Stimulated activated naive B cell treated with anti-CD40 and anti-IgM and Interleukin-4, amounts not matched to agents 10 μg/mL and 1 μg/mL and 100 μg/mL, for 72 hours (primary cell): Measurements from ENCODE around the gene EVA1B.

ENCODE experiments used
- ATAC-seq, 2 donors: fragments of 150-1000 bp; cut with Tn5 transposase; replicated peaks; 2 replicates each; pipeline ENCODE4 v1.10.0; 2021; ENCODE audit warnings: moderate library complexity in 1 of 2
- DNase-seq: peaks from one replicate; pipeline ENCODE4 v3.0.0; 2021
- H3K27ac Mint-ChIP-seq: one replicate; pipeline ENCODE4 v1.8.0; 2022; ENCODE audit warnings: mild to moderate bottlenecking, mixed read lengths
- H3K27me3 Mint-ChIP-seq, 2 donors: one replicate each; pipeline ENCODE4 v1.8.0; 2022; ENCODE audit warnings: mixed read lengths in 2 of 2
- H3K36me3 Mint-ChIP-seq, 2 donors: one replicate each; pipeline ENCODE4 v1.8.0; 2022; ENCODE audit warnings: mixed read lengths in 2 of 2, mild to moderate bottlenecking in 1 of 2
- H3K4me1 Mint-ChIP-seq, 2 donors: one replicate each; pipeline ENCODE4 v1.8.0; 2022; ENCODE audit warnings: mixed read lengths in 2 of 2, mild to moderate bottlenecking in 1 of 2
- H3K4me3 Mint-ChIP-seq, 2 donors: one replicate each; pipeline ENCODE4 v1.8.0; 2022; ENCODE audit warnings: mild to moderate bottlenecking in 2 of 2, mixed read lengths in 2 of 2, moderate library complexity in 1 of 2
- H3K9me3 Mint-ChIP-seq, 2 donors: one replicate each; pipeline ENCODE4 v1.8.0; 2022; ENCODE audit warnings: mixed read lengths in 2 of 2, mild to moderate bottlenecking in 1 of 2

The EVA1B gene

DNA sequence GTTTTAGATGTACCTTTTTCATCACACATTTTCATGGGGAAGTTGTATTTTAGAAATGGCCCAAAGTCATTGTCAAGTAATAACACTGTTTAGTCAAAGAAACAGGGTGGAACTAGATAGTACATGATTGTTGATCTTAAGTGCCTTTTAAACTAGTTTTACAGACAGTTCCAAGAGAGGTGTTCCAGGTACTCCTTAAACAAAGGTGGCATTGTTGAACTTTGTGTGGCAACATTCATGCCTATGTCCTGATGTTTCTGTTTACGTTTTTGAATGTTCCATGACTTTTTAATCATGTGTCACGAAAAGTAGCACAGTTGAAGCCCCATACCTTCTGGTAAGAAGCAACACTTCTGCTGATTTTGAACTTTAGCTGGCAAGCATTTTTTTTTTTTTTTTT is 26.4 kb downstream of the EVA1B start:
- DNase-seq (no peak), ATAC-seq (no peak)
- Mint-ChIP-seq H3K4me1 (peaks cover 10 to 30% of the 10 kb centered on the region in 2 donors), H3K36me3 (peaks cover 38 to 50% of the 10 kb centered on the region in 2 donors), H3K27ac (no peak overlapping the region), H3K27me3 (no peaks in the 10 kb centered on the region), H3K4me3 (no peak overlapping the region), H3K9me3 (no peaks in the 10 kb centered on the region)

DNA sequence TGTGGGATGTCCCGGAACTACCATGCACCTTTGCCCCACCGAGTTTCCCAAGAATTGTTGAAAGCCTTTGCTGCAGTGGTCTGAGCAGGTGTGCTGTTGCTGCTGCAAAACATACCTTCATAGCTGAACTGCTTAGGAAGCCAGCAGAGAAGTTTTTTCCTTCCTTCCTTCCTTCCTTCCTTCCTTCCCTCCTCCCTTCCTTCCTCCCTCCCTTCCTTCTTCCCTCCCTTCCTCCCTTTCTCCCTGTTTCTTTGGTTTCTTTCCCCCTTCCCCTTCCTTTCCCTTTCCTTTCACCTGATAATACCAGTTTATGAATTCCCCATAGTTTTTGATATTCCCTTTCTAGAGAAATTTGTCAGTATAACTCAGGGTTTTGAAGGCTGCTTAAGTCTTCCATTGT is 28.1 kb downstream of the EVA1B start:
- peaks cover 5 to 20% of the 10 kb centered on the region in 2 donors for H3K4me1 Mint-ChIP-seq
- peaks cover 36 to 50% of the 10 kb centered on the region in 2 donors for H3K36me3 Mint-ChIP-seq
- no peaks in the 10 kb centered on the region for H3K9me3 Mint-ChIP-seq
- peak overlapping the region; percentile 59 for H3K27ac Mint-ChIP-seq
- H3K4me3 Mint-ChIP-seq, result no peak overlapping the region
- no peak for ATAC-seq
- H3K27me3 Mint-ChIP-seq, result no peaks in the 10 kb centered on the region
- no peak for DNase-seq

DNA sequence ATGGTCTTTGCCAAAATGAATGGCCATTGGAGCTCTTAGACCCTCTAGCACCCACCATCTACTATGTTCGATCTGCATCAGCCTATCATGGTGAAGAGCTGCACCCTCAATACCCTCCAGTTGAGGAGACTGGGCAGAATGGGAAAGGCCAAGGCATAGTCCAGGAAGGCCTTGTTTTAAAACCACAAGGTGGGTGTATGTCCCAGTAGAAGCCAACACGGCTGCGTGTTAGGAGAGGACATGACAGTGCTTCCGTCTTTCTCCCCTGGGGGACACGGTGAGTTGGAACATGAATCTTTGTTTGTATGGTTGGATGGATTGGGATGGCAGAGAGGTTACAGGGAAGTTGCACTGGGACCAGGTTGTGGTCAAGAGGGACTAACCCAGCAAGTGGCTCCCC is 35.9 kb downstream of the EVA1B start:
- Mint-ChIP-seq H3K4me1 (peaks cover 13 to 32% of the 10 kb centered on the region in 2 donors), H3K27ac (peak overlapping the region; percentile 39)
- no peak for ATAC-seq

DNA sequence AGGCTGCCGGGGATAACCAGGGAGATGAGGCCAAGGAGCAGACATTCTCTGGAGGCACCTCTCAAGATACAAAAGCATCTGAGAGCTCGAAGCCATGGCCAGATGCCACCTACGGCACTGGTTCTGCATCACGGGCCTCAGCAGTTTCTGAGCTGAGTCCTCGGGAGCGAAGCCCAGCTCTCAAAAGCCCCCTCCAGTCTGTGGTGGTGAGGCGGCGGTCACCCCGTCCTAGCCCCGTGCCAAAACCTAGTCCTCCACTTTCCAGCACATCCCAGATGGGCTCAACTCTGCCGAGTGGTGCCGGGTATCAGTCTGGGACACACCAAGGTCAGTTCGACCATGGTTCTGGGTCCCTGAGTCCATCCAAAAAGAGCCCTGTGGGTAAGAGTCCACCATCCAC is 36.6 kb downstream of the EVA1B start:
- H3K27me3 Mint-ChIP-seq, result no peaks in the 10 kb centered on the region
- peaks cover 13 to 32% of the 10 kb centered on the region in 2 donors for H3K4me1 Mint-ChIP-seq
- DNase-seq (no peak), ATAC-seq (no peak)
- H3K4me3 Mint-ChIP-seq, result no peak overlapping the region
- H3K36me3 Mint-ChIP-seq, result peaks cover 36 to 51% of the 10 kb centered on the region in 2 donors
- no peaks in the 10 kb centered on the region for H3K9me3 Mint-ChIP-seq
- H3K27ac Mint-ChIP-seq, result no peak overlapping the region

More for the DNA sequence above, 35.9 kb downstream of the EVA1B start:
- H3K4me3 Mint-ChIP-seq, result no peak overlapping the region
- DNase-seq, result no peak
- peaks cover 33 to 48% of the 10 kb centered on the region in 2 donors for H3K36me3 Mint-ChIP-seq
- no peaks in the 10 kb centered on the region for H3K27me3 Mint-ChIP-seq
- no peaks in the 10 kb centered on the region for H3K9me3 Mint-ChIP-seq

DNA sequence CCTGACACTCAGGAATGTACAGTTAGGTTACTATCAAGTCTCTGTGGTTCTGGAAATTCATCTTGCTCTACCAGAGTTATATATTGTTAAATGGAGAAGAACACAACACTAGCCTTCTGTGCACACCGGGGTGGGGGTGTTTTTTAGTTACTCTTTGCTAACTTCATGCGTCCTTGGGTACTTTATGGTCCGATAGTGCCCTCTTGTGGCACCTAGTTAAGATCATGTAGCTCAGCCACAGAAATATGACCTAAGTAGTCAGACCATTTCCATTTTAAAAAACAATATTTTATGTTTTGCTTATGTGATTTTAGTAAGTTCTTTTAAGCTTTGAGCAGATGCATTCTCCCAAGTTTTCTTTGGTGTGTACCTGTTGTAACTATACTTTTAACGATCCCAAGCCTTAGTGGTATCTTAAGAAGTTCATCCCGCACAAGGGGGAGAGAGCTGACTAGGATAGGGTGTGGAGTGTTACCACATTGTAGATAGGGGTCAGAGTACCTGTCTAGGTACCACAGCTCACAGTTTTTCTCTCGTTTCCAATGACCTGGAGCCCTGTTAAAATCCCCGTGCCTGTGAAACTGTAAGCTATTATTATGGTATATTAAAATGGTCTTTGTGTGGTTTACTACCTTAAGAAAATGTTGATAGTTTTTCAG is 37.9 kb downstream of the EVA1B start:
- H3K4me1 Mint-ChIP-seq, result peaks cover 13 to 37% of the 10 kb centered on the region in 2 donors
- H3K9me3 Mint-ChIP-seq, result no peaks in the 10 kb centered on the region
- H3K27ac Mint-ChIP-seq, result peak overlapping the region; percentile 37
- H3K36me3 Mint-ChIP-seq, result peaks cover 32 to 42% of the 10 kb centered on the region in 2 donors
- DNase-seq, result peak; percentile 49
- ATAC-seq, result peak; percentile 94 to 98
- H3K27me3 Mint-ChIP-seq, result no peaks in the 10 kb centered on the region
- no peak overlapping the region for H3K4me3 Mint-ChIP-seq

DNA sequence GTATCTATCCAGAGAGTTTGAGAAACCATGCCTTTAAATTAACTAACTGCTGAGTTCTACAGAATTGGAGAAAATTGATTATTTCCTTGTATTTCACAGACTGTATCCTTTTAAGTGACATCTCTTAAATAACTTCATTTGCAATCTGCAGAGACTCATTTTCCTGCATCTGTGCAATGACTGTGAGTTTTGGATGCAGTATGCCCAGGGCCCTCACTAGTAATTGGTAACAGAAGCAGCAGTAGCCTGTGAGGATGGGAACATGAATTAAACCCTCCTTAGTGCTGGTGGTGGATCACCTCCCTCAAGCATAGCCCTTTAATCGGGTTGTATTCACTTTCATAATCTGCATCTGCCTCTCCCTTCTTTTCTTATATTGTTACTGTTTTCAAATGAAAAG is 38.9 kb downstream of the EVA1B start:
- DNase-seq (no peak), ATAC-seq (no peak)
- Mint-ChIP-seq H3K36me3 (peaks cover 26 to 37% of the 10 kb centered on the region in 2 donors), H3K9me3 (no peaks in the 10 kb centered on the region), H3K27ac (no peak overlapping the region), H3K27me3 (no peaks in the 10 kb centered on the region), H3K4me1 (peaks cover 13 to 39% of the 10 kb centered on the region in 2 donors), H3K4me3 (no peak overlapping the region)

DNA sequence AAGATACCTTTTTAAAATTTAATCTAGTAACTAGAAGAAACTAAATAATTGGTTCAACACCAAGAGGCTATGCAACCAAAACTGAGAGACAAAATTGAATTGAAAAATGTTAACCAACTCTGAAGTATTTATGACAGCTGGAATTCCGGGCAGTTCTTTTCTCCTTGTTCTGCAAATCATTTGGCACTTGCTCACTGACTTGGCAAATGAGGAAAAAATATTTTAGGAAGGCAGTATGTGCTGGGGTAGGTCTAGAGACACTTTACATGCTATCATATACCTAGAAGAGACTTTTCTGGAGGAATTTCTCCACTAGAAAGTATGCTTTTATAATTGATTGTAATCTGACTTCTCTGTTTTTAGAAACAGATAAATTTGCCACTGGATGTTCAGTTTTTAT is 39.4 kb downstream of the EVA1B start:
- no peaks in the 10 kb centered on the region for H3K9me3 Mint-ChIP-seq
- H3K27me3 Mint-ChIP-seq, result no peaks in the 10 kb centered on the region
- no peak overlapping the region for H3K27ac Mint-ChIP-seq
- no peak for ATAC-seq
- no peak overlapping the region for H3K4me3 Mint-ChIP-seq
- H3K36me3 Mint-ChIP-seq, result peaks cover 24 to 33% of the 10 kb centered on the region in 2 donors
- DNase-seq, result no peak
- H3K4me1 Mint-ChIP-seq, result peaks cover 13 to 40% of the 10 kb centered on the region in 2 donors

DNA sequence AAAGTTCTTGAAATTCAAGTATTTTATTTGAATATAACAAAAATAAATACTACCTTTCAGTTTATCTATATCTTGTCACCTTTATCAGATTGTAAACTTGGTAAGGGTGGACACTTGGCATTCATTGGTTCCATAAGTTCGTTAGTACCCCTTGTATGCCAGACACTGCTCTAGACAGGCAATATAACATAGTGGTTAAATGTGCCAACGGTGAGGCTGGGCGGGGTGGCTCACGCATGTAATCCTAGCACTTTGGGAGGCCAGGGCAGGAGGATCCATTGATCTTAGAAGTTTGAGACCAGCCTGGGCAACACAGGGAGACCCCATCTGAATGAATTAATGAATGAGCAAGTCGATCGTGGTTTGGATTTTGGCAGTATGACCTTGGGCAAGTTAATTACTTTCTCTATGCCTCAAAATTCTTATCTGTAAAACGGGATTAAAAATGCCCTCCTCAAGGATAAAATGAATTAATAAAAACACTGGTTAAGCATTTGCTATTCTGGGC is 43.6 kb downstream of the EVA1B start:
- no peak overlapping the region for H3K4me3 Mint-ChIP-seq
- H3K36me3 Mint-ChIP-seq, result peaks cover 12 to 15% of the 10 kb centered on the region in 2 donors
- H3K27ac Mint-ChIP-seq, result no peak overlapping the region
- H3K27me3 Mint-ChIP-seq, result no peaks in the 10 kb centered on the region
- DNase-seq, result no peak
- peaks cover 5 to 22% of the 10 kb centered on the region in 2 donors for H3K4me1 Mint-ChIP-seq
- no peak for ATAC-seq
- H3K9me3 Mint-ChIP-seq, result no peaks in the 10 kb centered on the region

DNA sequence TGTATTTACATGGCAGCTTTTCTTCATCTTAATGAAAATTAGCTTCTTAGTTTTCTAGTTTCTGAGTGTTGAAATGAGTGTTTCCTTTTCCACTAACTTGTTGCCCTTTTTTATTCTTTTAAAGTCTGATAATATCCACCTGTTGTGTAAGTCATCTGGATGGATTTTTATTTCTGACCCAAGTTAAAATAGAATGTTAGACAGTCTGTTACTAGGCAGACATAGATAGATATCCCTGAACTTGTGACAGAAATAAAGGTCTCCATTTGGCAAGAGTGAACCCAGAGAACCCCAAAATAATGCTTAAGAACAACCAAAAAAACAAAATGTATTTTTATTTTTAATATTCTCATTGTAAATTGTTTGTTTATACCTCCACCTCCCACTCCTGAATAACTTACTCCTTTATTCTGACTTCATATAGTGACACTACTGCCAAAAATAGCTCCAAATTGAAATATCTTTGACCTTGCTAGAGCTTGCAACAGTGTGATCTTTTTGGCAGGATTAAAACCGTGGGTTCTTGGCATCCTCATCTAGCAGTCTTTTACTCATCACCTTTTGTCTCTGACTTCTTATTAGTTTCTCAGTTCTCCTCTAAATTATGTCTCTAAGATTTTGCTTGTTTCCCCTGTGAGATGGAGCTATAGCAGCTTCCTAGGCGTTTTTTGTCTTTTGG is 44.2 kb downstream of the EVA1B start:
- no peak for ATAC-seq
- H3K4me1 Mint-ChIP-seq, result peaks cover 5 to 22% of the 10 kb centered on the region in 2 donors
- no peak overlapping the region for H3K4me3 Mint-ChIP-seq
- H3K27ac Mint-ChIP-seq, result no peak overlapping the region
- no peaks in the 10 kb centered on the region for H3K9me3 Mint-ChIP-seq
- H3K27me3 Mint-ChIP-seq, result no peaks in the 10 kb centered on the region
- H3K36me3 Mint-ChIP-seq, result peaks cover 12 to 13% of the 10 kb centered on the region in 2 donors
- DNase-seq, result no peak

DNA sequence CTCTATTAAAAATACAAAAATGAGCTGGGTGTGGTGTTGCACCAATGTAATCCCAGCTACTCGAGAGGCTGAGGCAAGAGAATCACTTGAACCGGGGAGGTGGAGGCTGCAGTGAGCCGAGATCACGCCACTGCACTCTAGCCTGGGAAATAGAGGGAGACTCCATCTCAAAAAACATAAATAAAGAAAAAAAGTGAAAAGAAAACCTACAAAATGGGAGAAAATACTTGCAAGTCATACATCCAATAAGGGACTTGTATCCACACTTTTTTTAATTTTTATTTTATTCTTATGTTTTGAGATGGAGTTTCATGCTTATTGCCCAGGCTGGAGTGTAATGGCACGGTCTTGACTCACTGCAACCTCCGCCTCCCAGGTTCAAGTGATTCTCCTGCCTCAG is 46.8 kb downstream of the EVA1B start:
- H3K27ac Mint-ChIP-seq, result no peak overlapping the region
- H3K4me1 Mint-ChIP-seq, result peaks cover 5 to 38% of the 10 kb centered on the region in 2 donors
- H3K36me3 Mint-ChIP-seq, result peaks cover 8 to 11% of the 10 kb centered on the region in 2 donors
- no peaks in the 10 kb centered on the region for H3K27me3 Mint-ChIP-seq
- no peak for ATAC-seq
- DNase-seq, result no peak
- H3K4me3 Mint-ChIP-seq, result no peak overlapping the region
- H3K9me3 Mint-ChIP-seq, result no peaks in the 10 kb centered on the region

DNA sequence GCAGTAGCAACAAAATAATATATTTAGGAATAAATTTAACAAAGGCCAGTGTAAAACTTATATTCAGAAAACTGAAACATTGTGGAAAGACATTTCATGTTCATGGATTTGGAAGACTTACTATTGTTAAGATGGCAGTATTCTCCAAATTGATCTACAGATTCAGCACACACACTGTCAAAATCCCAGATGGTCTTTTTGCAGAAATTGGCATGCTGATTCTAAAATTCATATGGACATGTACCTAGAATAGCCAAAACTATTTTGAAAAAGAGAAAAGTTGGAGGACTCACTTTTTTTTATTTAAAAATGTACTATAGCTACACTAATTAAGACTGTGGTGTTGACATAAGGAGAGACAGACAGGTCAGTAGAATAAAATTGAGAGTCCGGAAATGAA is 49.2 kb downstream of the EVA1B start:
- H3K9me3 Mint-ChIP-seq, result no peaks in the 10 kb centered on the region
- no peak overlapping the region for H3K4me3 Mint-ChIP-seq
- no peak overlapping the region for H3K27ac Mint-ChIP-seq
- peaks cover 14 to 22% of the 10 kb centered on the region in 2 donors for H3K36me3 Mint-ChIP-seq
- H3K27me3 Mint-ChIP-seq, result no peaks in the 10 kb centered on the region
- no peak for ATAC-seq
- DNase-seq, result no peak
- peaks cover 1 to 21% of the 10 kb centered on the region in 2 donors for H3K4me1 Mint-ChIP-seq

DNA sequence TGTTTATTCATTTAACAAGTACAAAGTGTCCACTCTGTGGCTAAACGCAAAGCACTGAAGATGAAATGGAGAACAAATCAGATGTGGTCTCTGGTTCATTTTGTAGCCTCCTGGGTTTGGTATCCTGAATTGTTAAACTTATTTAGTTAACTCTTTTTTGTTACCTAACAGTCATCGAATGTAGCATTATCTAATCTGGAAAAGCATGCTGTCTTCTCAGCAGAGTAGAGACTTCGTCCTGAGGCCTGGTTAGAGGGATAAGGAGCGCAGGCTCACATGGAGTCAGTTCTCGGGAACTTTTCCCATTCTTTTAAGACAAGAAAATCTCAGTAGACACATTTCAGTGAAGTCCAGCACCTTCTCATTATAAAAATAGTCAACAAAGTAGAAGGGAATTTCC is 50.4 kb downstream of the EVA1B start:
- Mint-ChIP-seq H3K9me3 (no peaks in the 10 kb centered on the region), H3K4me3 (no peak overlapping the region), H3K27ac (no peak overlapping the region), H3K27me3 (no peaks in the 10 kb centered on the region), H3K36me3 (peaks cover 19 to 31% of the 10 kb centered on the region in 2 donors), H3K4me1 (peaks cover 4 to 26% of the 10 kb centered on the region in 2 donors)
- DNase-seq (no peak), ATAC-seq (no peak)
